Inferior parietal cortex (tissue), 1 donor: ENCODE measurements around the gene SLC30A7.
"Not testable (repeated sequence)": the region's sequence is repeated elsewhere in the genome, so short reads cannot be mapped to it uniquely, and the experiment has no call there.

ENCODE experiments used
- DNase-seq: peaks from one replicate; pipeline ENCODE4 v3.0.0-alpha.2; 2016; ENCODE audit errors: extremely low spot score

SLC30A7 gene

GRCh38 chr1:100889869-100890482, 5.9 kb upstream of the SLC30A7 start:
- not testable (repeated sequence) for DNase-seq

- no peak for DNase-seq
Measured at GRCh38 chr1:100891380-100891779, 4.5 kb upstream of the SLC30A7 start.

DNA sequence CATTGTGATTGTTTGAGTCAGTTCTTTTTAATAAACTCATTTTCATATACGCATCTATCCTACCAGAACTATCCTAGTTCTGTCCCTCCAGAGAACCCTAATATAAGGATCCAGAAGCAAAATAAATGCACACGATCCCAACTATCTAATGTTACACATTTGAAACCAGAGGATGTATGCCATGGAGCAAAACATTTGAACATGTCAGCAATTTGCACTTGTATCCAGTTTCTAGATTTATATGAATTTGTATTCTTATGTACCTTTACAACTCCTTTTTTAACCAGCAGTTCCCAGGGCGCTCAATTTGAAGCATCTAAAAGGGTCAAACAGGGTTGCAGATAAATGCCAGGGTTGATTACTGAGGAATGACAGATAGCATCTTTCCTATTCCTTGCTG, 3.3 kb upstream of the SLC30A7 start:
- no peak for DNase-seq

- DNase-seq: no peak
Measured at GRCh38 chr1:100893718-100894117, 2.2 kb upstream of the SLC30A7 start.

GRCh38 chr1:100894603-100895539, 1.0 kb upstream of the SLC30A7 start, which contains the start of gene EXTL2:
Gene EXTL2 (minus strand): TSS chr1:100894842. CDS start chr1:100888757, 6,085 bp downstream.
- peak; percentile 85 for DNase-seq

GRCh38 chr1:100896481-100896982, 642 bp downstream of the SLC30A7 start:
- no peak for DNase-seq

GRCh38 chr1:100902365-100902764, 6.5 kb downstream of the SLC30A7 start:
- DNase-seq: no peak

DNA sequence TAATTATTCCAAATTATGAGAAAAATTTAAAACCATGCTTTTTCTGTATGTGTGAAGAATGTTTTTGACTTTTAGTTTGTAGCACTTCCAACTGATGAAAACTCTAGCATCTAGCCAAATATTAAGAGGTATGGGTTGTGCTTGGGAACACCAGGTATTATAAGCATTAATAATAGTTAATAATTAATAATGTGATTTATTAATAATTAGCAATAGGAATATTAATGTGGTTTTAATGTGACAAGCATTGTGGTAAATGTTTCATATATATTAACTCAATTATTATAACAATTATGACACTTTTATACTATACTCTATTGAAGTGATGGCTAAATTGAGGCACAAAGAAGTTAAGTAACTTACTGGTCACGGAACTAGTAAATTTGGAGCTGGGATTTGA, 7.9 kb downstream of the SLC30A7 start:
- no peak for DNase-seq

DNA sequence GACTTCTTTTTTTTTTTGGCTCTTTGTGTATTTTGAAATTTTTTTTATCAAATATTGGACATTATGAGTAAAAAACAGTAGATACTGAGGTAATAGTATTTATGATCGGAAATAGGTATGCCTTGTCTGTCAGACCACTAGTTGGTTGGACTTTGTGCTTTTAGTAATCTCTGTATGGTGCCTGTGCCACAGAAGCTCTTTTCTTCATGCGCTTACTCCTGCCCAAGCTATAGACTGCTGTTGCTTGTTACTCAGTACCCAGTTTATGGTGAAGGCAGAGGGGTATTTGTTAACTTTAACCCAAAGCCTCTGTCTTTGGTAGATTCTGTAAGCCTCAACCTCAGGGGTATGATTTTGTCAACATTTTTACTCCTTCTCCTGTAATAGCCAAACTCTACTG, 8.6 kb downstream of the SLC30A7 start:
- no peak for DNase-seq

GRCh38 chr1:100905181-100905580, 9.3 kb downstream of the SLC30A7 start:
- DNase-seq: no peak

- no peak for DNase-seq
Measured at GRCh38 chr1:100907887-100908286, 12.0 kb downstream of the SLC30A7 start.

GRCh38 chr1:100909018-100909417, 13.1 kb downstream of the SLC30A7 start:
- no peak for DNase-seq

- DNase-seq: no peak
Measured at GRCh38 chr1:100912019-100912418, 16.1 kb downstream of the SLC30A7 start.

- peak; percentile 84 for DNase-seq
Measured at GRCh38 chr1:100921110-100921706, 25.3 kb downstream of the SLC30A7 start.

- no peak for DNase-seq
Measured at GRCh38 chr1:100924212-100924611, 28.3 kb downstream of the SLC30A7 start.

GRCh38 chr1:100924991-100925390, 29.1 kb downstream of the SLC30A7 start:
- DNase-seq: no peak

DNA sequence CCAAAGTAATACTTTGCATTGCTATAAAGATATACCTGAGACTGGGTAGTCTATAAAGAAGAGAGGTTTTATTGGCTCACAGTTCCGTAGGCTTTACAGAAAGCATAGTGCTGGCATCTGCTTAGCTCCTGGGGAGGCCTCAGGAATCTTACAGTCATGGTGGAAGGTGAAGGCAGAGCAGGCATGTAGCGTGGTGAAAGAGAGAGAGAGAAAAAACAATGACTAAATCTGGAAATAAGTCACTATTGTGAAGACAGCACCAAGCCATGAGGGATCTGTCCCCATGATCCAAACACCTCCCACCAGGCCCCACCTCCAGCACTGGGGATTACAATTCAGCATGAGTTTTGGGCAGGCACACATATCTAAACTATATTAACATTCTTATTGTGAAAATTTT, 30.4 kb downstream of the SLC30A7 start:
- no peak for DNase-seq

- DNase-seq: no peak
Measured at GRCh38 chr1:100927276-100927675, 31.4 kb downstream of the SLC30A7 start.

- DNase-seq: no peak
Measured at GRCh38 chr1:100928128-100928527, 32.2 kb downstream of the SLC30A7 start.

DNA sequence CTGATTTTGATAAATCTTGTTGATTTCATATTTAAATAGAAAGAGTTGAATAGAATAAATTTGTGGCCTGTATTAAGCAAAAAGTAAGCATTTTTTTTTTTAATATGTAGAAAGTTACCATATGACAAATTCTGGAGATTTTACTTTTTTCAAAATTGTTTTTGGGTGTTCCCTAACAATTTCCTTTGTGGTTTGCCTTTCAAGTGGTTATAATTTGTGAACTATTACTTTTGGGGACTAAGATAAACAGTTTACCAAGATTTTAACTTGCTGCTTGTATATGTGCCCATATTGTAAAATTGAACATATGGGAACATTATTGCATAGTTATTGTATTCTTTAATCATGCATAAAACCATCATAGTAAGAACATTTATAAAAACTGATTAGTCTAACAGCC, 34.6 kb downstream of the SLC30A7 start:
- DNase-seq: no peak

DNA sequence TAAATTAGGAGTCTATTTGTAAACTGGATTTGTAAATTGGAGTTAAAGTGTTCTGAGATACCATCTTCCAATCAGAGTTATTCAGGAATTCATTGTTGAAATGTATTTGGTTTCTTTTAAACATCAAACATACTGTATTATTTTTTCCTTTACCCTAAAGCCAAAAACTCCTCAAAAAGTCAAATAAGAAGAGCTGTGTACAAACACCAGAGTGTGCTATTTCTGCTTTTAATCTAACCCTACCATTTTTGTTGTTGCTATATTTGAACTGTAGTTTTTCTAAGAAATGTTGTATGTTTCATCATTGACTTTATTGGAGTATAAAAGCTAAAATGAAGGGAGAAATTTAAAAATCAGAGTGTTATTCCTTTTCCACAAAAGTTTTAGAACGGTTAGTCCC, 35.8 kb downstream of the SLC30A7 start:
- no peak for DNase-seq

- DNase-seq: not testable (repeated sequence)
Measured at GRCh38 chr1:100933555-100933954, 37.7 kb downstream of the SLC30A7 start.
